T-helper 1 cell treated with Interleukin-12 subunit alpha and Interleukin-12 subunit beta and Interleukin-4 antibody, amounts not matched to agents 30 μg/mL and 1 μg/mL, for 36 hours (primary cell): ENCODE data around the gene F8.

Experiments used
- H3K27ac Mint-ChIP-seq: one replicate; pipeline ENCODE4 v1.8.0; 2021; ENCODE audit warnings: mild to moderate bottlenecking, mixed read lengths
- H3K27me3 Mint-ChIP-seq: one replicate; pipeline ENCODE4 v1.8.0; 2021; ENCODE audit warnings: low read depth, mixed read lengths
- H3K36me3 Mint-ChIP-seq: one replicate; pipeline ENCODE4 v1.8.0; 2021; ENCODE audit warnings: low read depth, mixed read lengths
- H3K4me1 Mint-ChIP-seq: one replicate; pipeline ENCODE4 v1.8.0; 2021; ENCODE audit warnings: low read depth, mixed read lengths
- H3K4me3 Mint-ChIP-seq: one replicate; pipeline ENCODE4 v1.8.0; 2021; ENCODE audit warnings: mild to moderate bottlenecking, moderate library complexity, mixed read lengths
- H3K9me3 Mint-ChIP-seq: one replicate; pipeline ENCODE4 v1.8.0; 2021; ENCODE audit warnings: mixed read lengths

Gene F8

GRCh38 chrX:154791939-154792338 is 230.6 kb downstream of the F8 start:
- H3K9me3 Mint-ChIP-seq: no peaks in the 10 kb centered on the region
- no peak overlapping the region for H3K4me3 Mint-ChIP-seq
- H3K36me3 Mint-ChIP-seq: peaks cover 17% of the 10 kb centered on the region
- peaks cover 13% of the 10 kb centered on the region for H3K4me1 Mint-ChIP-seq
- no peak overlapping the region for H3K27ac Mint-ChIP-seq
- H3K27me3 Mint-ChIP-seq: no peaks in the 10 kb centered on the region

- peaks cover 10% of the 10 kb centered on the region for H3K4me1 Mint-ChIP-seq
- H3K9me3 Mint-ChIP-seq: no peaks in the 10 kb centered on the region
- no peak overlapping the region for H3K27ac Mint-ChIP-seq
- no peaks in the 10 kb centered on the region for H3K27me3 Mint-ChIP-seq
- no peak overlapping the region for H3K4me3 Mint-ChIP-seq
- H3K36me3 Mint-ChIP-seq: peaks cover 18% of the 10 kb centered on the region
Observed at GRCh38 chrX:154791467-154791866, 231.1 kb downstream of the F8 start.
